GM12872 (cell line): ENCODE results near the gene TMEM181.

Experiments
- TF ChIP-seq, protein P1 (sequence below): IDR thresholded peaks from 3 replicates; pipeline ENCODE4 v1.5.1; 2011; ENCODE audit warnings: low read depth, mild to moderate bottlenecking, low read length, moderate library complexity; ENCODE audit not compliant: insufficient read depth

TMEM181 gene

DNA sequence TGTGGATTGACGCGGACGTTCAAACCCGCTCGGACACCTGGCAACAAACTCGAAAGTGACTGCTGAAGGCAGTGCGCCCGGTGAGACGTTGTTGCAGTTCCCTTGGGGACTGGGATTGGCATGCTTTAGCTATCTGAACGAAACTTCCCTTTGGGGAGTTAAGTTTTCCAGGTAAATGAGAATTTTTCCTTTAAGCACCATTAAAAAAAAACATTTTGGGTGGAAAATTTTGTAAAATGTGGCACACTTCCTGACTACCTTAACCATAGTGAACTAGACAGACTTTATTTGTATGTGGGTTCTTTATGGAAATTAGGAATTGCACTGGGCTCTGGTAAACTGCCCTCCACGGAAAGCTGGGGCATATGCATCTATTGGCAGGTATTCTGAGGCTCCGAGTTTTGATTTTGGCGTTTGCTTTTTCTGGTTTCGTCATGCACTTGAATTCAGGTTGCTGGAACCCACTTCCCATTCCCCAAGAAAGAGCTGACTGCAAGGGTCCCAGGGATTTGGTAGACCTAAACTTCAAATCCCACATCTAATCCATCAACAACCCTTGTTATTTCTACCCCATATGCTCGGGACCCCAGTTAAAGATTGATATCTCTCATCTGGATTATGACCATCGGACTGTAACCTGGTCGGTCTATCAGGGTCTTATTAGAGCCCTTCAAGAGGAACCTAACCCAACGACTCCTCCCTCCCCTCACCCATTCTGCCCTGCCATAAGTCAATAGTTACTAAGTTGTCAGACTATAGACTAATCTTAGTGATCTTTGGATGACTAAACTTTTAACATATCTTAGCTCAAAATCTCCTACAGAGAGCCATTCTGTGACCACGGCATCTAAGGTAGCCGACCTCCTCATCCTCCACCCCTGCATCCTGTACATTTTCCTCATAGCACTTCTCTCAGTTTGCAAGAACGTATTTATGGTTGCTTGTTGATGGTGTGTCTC, 85.5 kb downstream of the TMEM181 start:
- TF ChIP-seq, protein P1, sequence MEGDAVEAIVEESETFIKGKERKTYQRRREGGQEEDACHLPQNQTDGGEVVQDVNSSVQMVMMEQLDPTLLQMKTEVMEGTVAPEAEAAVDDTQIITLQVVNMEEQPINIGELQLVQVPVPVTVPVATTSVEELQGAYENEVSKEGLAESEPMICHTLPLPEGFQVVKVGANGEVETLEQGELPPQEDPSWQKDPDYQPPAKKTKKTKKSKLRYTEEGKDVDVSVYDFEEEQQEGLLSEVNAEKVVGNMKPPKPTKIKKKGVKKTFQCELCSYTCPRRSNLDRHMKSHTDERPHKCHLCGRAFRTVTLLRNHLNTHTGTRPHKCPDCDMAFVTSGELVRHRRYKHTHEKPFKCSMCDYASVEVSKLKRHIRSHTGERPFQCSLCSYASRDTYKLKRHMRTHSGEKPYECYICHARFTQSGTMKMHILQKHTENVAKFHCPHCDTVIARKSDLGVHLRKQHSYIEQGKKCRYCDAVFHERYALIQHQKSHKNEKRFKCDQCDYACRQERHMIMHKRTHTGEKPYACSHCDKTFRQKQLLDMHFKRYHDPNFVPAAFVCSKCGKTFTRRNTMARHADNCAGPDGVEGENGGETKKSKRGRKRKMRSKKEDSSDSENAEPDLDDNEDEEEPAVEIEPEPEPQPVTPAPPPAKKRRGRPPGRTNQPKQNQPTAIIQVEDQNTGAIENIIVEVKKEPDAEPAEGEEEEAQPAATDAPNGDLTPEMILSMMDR = no peak

DNA sequence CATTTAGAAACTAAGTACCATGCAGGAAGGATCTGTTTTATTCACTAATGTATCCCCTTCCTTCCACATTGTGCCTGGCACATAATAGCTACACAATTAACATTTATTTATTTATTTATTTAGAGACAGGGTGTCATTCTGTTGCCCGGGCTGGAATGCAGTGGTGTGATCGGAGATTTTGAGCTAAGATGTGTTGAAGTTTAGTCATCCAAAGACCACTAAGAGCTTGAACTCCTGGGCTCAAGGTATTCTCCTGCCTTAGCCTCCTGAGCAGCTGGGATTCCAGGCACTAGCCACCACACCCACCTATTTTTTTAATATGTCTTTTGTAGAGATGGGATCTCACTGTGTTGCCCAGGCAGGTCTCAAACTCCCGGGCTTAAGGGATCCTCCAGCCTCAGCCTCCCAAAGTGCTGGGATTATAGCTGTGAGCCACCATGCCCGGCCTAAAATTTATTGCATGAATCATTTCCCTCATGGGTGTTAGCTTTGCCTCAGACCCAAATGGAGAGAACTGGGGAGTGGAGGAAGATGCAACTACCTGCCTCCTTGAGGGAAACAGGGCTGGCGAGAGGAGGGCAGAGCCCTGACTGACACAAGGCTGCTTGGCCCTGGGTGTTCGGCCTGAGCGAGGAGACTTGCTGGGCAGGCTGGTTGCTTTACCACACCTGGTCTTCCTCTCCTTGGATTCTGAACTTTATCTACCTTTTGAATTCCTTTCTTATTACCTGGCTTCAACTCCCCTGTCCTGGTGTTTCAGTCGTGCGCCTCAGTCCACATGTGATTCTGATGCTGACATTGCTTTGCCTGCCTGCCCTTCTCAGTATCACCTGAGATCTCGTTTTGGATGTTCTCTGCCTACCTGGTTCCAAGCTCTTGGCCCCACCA, 86.4 kb downstream of the TMEM181 start:
- TF ChIP-seq, protein P1 = no peak

DNA sequence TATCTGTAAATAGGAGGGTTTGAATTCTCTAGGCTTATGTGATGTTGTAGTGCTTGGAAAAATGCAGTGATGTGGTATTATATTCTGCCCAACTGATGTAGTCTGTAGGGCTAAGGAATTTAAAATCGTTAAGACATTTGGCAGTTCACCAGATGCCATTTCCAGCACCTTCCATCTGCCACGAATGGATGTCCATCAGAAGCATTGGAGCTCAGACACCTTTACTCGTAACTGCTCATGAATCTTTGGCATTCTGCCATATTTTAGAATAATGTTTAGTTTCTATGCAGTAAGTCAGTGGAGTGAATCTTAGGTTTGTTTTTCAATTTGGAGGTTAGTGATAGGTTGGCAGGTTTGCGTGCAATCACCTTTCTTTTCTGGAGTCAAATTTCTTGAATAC, 87.6 kb downstream of the TMEM181 start:
- TF ChIP-seq, protein P1 = no peak

DNA sequence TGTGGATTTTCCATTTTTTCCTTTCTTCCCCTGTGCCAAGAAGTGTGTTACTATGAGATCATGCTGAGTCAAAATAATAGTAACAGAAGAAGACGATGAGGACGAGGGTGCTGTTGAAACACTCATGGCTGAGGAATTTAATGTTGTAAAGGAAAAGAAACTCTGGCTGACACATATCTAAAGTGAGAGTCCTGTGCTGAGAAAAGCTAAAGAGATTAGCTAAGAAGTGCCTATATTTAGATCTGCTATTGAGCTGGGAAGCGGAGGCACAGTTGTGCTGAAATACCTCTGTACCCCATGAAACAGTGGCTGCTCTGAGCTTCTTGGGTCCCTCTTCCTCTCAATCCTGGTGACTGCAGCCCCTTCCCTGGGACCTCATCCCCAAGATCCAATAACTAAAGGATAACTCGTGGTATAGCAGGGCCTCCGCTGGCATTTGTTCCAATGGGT, 88.8 kb downstream of the TMEM181 start:
- TF ChIP-seq, protein P1 = no peak

DNA sequence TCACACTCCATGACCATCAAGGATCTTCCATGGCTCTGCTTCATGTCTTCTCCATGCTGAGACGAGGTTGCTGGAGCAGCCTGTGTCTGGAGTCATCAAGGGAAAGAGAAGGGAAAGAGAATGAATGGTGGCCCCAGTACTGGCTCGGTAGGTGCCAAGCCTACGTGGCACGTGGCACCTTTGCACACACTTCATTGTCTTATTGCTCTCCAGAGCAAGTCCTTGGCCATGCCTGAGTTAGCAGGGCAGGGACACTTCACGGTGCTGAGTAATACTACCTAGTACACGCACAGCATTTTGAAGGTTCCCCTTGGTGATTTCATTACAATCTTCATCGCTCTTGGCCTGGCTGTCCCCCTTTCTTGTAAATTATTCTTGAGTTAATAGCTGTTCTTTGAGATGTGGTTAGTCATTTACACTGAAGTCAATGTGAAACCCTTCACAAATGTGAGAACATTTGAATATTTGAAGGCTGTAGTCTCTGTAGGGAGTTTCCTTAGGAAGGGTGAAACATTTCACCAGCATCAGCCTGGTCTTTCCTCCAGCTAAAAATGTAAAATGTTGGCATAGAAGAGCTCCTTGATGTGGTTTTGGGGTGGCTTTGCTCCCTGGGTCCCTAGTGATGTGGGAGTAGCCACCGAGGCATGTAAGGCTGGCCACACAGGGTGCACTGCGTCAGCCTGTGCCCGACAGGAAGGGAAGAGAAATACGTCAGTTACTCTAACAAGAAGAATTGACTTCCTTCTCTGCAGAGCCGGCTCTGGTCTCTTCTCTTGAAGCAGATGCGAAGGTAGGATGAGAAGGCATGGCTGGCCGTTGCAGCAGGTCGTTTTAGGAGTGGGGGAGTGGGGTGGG, 89.6 kb downstream of the TMEM181 start, which contains the start of gene SYTL3:
TSS of gene SYTL3 (plus strand) at position 766 of the 855 bp plus-strand sequence. CDS start 13,215 bp downstream, outside the sequence.
- TF ChIP-seq, protein P1 = no peak

DNA sequence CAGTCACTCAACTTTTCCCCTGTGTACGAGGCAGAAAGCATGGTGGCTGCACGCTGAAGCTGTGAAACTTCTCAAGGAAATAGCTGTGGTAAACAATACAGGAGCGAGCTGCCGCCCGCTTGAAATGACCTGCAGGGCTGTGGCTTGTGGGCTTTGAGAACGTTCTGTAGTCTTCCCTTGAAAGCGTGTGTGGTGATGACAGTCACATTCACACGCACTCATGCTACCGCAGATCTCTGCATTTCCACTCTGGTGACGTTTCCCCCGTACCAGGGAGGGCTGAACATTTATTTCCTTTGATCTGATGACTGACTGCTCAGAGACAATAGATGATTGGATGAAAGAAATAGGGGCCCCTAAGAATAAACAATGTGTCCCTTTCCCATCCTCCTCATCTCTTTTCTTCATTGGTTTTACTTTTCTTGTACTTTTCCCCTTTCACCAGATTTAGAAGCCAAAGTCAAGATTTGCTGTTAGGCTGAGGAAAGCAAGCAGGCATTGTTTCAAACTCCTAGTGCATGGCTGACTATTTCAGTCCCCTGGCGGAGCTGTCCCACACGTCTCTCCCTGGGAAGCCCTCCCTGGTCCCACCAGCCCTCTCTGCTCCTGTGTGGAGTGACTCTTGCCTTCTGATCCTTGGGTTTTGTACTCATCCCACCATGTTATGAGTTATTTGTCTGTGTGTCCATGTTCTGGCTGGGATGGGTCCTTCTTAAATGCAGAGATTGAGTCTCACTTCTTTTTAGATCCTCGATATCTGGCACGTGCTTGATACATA, 93.9 kb downstream of the TMEM181 start:
- TF ChIP-seq, protein P1 = no peak
